Measurements from ENCODE around the gene FASTKD3.

GRCh38 chr5:7894860-7895259 lies 26.0 kb upstream of the FASTKD3 start:
- TF ChIP-seq CTCF (IDR thresholded peaks at IDR 0.05) (no peak), EP300 (IDR thresholded peaks at IDR 0.05) (no peak)
